HEK293 (cell line): Measurements from ENCODE around the gene AHCY.

Source experiments
- CTCF ChIP-seq: fragments of 450-650 bp; formaldehyde crosslinking; IDR thresholded peaks from 2 replicates; pipeline ENCODE4 v1.5.1; 2016; ENCODE audit warnings: missing biosample characterization, missing genetic modification characterization
- KLF1 ChIP-seq: fragments of 450-650 bp; formaldehyde crosslinking; IDR thresholded peaks from 2 replicates; pipeline ENCODE4 v1.5.1; 2016; ENCODE audit warnings: missing biosample characterization, missing genetic modification characterization
- MEIS1 ChIP-seq: sonication (generic); formaldehyde crosslinking; IDR thresholded peaks from 2 replicates; pipeline ENCODE4 v1.8.1; 2022; ENCODE audit warnings: missing genetic modification reagents, mild to moderate bottlenecking, borderline replicate concordance
- MZF1 ChIP-seq: fragments of 450-650 bp; formaldehyde crosslinking; IDR thresholded peaks from 2 replicates; pipeline ENCODE4 v1.5.1; 2017; ENCODE audit warnings: missing biosample characterization, missing genetic modification characterization, borderline replicate concordance
- ZFP3 ChIP-seq: fragments of 450-650 bp; formaldehyde crosslinking; IDR thresholded peaks from 2 replicates; pipeline ENCODE4 v1.5.1; 2016; ENCODE audit warnings: low read depth, missing biosample characterization, missing genetic modification characterization
- ZNF140 ChIP-seq: fragments of 450-650 bp; formaldehyde crosslinking; IDR thresholded peaks from 2 replicates; pipeline ENCODE4 v1.5.1; 2016; ENCODE audit warnings: missing biosample characterization, missing genetic modification characterization
- ZNF169 ChIP-seq: fragments of 450-650 bp; formaldehyde crosslinking; IDR thresholded peaks from 2 replicates; pipeline ENCODE4 v1.5.1; 2016; ENCODE audit warnings: missing biosample characterization, missing genetic modification characterization
- ZNF184 ChIP-seq: fragments of 450-650 bp; IDR thresholded peaks from 2 replicates; pipeline ENCODE4 v1.5.1; 2018; ENCODE audit warnings: missing biosample characterization, mild to moderate bottlenecking, missing genetic modification characterization
- ZNF302 ChIP-seq: fragments of 450-650 bp; formaldehyde crosslinking; IDR thresholded peaks from 2 replicates; pipeline ENCODE4 v1.5.1; 2016; ENCODE audit warnings: missing biosample characterization, missing genetic modification characterization, low read depth
- ZSCAN5A ChIP-seq: fragments of 450-650 bp; formaldehyde crosslinking; IDR thresholded peaks from 2 replicates; pipeline ENCODE4 v1.5.1; 2016; ENCODE audit warnings: missing biosample characterization, missing genetic modification characterization
- TF ChIP-seq, protein P1 (sequence below): fragments of 450-650 bp; formaldehyde crosslinking; IDR thresholded peaks from 2 replicates; pipeline ENCODE4 v1.5.1; 2016; ENCODE audit warnings: missing biosample characterization, missing genetic modification characterization, low read depth

DNA sequence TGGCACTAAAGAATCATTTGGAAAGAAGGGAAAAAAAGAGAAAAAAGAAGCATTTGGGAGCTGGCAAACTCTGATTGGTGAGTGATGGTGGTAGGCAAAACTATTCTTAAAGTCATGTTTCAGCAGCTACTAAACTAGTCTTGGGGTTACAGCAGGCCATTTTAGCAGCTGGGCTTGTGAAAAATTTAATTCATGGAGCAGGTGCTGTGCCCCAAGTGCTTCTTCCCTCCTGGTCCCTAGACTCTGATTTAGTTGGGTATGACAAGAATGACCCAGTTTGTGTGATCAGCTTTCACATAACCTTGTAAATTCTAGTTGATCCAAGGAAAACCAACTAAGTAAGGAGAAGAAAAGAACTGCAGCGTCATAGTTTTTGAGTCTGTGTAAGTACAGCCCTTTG lies 63.0 kb downstream of the AHCY start:
- TF ChIP-seq ZSCAN5A, result no peak
- no peak for TF ChIP-seq MEIS1
- no peak for TF ChIP-seq ZFP3 (tag by site-specific recombination)
- TF ChIP-seq CTCF (tag by site-specific recombination), result no peak
- TF ChIP-seq ZNF184 (tag by site-specific recombination), result no peak
- no peak for TF ChIP-seq MZF1 (tag by site-specific recombination)
- TF ChIP-seq ZNF302 (tag by site-specific recombination), result no peak
- TF ChIP-seq, protein P1, sequence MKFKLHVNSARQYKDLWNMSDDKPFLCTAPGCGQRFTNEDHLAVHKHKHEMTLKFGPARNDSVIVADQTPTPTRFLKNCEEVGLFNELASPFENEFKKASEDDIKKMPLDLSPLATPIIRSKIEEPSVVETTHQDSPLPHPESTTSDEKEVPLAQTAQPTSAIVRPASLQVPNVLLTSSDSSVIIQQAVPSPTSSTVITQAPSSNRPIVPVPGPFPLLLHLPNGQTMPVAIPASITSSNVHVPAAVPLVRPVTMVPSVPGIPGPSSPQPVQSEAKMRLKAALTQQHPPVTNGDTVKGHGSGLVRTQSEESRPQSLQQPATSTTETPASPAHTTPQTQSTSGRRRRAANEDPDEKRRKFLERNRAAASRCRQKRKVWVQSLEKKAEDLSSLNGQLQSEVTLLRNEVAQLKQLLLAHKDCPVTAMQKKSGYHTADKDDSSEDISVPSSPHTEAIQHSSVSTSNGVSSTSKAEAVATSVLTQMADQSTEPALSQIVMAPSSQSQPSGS, result no peak
- no peak for TF ChIP-seq ZNF169 (tag by site-specific recombination)
- no peak for TF ChIP-seq ZNF140 (tag by site-specific recombination)
- TF ChIP-seq KLF1 (tag by site-specific recombination), result no peak
